SK-N-MC (cell line): ENCODE results near the gene IFT122.
"Not testable (repeated sequence)": the region's sequence is repeated elsewhere in the genome, so short reads cannot be mapped to it uniquely, and the experiment has no call there.

Source experiments
- DNase-seq: peaks from one replicate; pipeline ENCODE4 v3.0.0-alpha.2; 2011; ENCODE audit warnings: low read depth, low spot score
- H3K27ac ChIP-seq: fragments of 200-600 bp; sonication (generic); 2 replicates; pipeline ENCODE4 v1.5.1; 2016; ENCODE audit warnings: mixed run types
- H3K36me3 ChIP-seq: fragments of 200-600 bp; sonication (generic); 2 replicates; pipeline ENCODE4 v1.6.1; 2017; ENCODE audit warnings: antibody characterized with exemption, low read length, mixed read lengths; ENCODE audit not compliant: insufficient read depth
- H3K4me3 ChIP-seq: fragments of 200-600 bp; sonication (generic); 2 replicates; pipeline ENCODE4 v1.5.1; 2016
- H3K9ac ChIP-seq: fragments of 200-600 bp; sonication (generic); 2 replicates; pipeline ENCODE4 v1.8.0; 2017; ENCODE audit warnings: mixed run types, mixed read lengths; ENCODE audit not compliant: insufficient read length
- H3K9me3 ChIP-seq: fragments of 200-600 bp; sonication (generic); 2 replicates; pipeline ENCODE4 v1.6.1; 2017; ENCODE audit warnings: low read depth, mild to moderate bottlenecking, antibody characterized with exemption, low read length, moderate library complexity, mixed read lengths
- EZH2 ChIP-seq: fragments of 200-600 bp; sonication (generic); IDR thresholded peaks from one replicate; pipeline ENCODE4 v1.6.1; 2017; ENCODE audit warnings: antibody characterized with exemption
- FOXP2 ChIP-seq: optimal IDR thresholded peaks from 2 replicates; pipeline ENCODE3; 2011; ENCODE audit warnings: mild to moderate bottlenecking, moderate library complexity; ENCODE audit not compliant: insufficient read depth; ENCODE audit errors: extremely low read length, control extremely low read depth
- POLR2AphosphoS5 ChIP-seq: IDR thresholded peaks from 2 replicates; pipeline ENCODE4 v1.6.1; 2012; ENCODE audit warnings: mild to moderate bottlenecking, low read depth, low read length, borderline replicate concordance

IFT122 gene

DNA sequence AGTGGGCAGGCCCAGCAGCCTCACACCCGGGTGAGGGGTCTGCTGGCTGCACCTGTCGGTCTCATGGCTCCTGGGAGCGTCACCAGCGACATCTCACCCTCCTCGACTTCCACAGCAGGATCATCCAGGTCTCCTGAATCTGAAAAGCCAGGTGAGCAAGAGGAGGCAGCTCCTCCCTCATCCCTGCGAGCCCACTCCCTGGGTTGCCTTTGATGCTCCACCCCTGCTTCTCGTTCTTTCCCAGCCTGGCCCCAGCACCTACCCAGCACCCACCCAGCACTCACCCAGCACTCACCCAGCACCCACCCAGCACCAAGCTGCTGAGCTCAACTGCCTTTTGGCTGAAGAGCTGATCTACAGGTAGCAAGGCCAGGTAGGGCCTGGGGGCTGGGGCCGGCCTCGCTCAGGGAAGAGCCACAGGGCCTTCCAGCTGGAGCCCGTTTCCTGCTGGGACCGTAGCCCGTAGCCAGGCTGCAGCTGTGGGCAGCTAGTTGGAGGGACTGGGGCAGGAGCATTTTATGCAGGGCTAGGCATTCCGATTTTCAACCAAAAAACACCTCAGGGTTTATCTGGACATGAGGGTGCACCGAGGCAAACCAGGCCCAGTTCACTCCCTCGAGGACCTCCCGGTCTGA, 103.2 kb downstream of the IFT122 start, which contains the start of gene H1-8:
TSS of gene H1-8 (plus strand) at position 20 of the 635 bp plus-strand sequence. CDS start at position 64, 44 bp downstream.
- Histone ChIP-seq H3K27ac (no peak within 1 kb of the TSS), H3K4me3 (no peak within 1 kb of the TSS), H3K36me3 (no peaks in the 10 kb centered on the region), H3K9me3 (no peaks in the 10 kb centered on the region), H3K9ac (no peak within 1 kb of the TSS)
- no peak for TF ChIP-seq EZH2
- TF ChIP-seq FOXP2 = no peak
- TF ChIP-seq POLR2AphosphoS5 = no peak
- no peak for DNase-seq

DNA sequence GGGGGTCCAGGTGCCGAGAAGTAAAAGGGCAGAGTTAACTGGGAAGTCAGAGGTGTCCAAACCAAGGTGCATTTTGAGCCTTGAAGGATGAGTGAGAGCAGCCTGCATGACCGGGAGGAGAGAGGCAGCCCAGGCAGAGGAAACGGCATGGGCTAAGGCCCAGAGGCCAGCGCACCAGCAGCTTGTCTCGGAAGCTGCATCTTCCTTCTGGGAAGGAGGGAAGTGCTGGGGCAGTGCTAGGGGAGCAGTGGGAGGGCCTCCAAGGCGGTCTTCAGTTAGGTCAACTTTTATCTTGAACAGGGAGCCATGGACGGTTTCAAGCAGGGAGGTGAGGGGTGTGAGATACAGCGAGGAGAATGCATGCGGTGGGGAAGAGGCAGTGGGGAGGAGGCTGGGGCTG, 104.0 kb downstream of the IFT122 start:
- no peak for DNase-seq
- Histone ChIP-seq H3K4me3 (no peak overlapping the region), H3K27ac (no peak overlapping the region), H3K9ac (no peak overlapping the region), H3K36me3 (no peaks in the 10 kb centered on the region), H3K9me3 (no peaks in the 10 kb centered on the region)
- TF ChIP-seq FOXP2 (no peak), EZH2 (no peak), POLR2AphosphoS5 (no peak)

DNA sequence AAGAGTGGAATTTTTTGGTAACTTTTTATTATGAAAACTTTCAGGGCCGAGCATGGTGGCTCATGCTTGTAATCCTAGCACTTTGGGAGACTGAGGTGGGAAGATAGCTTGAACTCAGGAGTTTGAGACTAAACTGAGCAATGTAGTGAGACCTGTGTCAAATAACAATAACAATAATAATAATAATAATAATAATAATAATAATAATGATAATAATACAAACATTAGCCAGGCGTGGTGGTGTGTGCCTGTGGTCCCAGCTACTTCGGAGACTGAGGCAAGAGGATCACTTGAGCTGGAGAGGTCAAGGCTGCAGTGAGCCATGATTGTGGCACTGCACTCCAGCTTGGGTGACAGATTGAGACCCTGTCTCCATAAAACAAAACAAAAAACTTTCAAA, 105.9 kb downstream of the IFT122 start:
- not testable (repeated sequence) for H3K27ac ChIP-seq, H3K9ac ChIP-seq, H3K9me3 ChIP-seq, H3K4me3 ChIP-seq, H3K36me3 ChIP-seq, DNase-seq

DNA sequence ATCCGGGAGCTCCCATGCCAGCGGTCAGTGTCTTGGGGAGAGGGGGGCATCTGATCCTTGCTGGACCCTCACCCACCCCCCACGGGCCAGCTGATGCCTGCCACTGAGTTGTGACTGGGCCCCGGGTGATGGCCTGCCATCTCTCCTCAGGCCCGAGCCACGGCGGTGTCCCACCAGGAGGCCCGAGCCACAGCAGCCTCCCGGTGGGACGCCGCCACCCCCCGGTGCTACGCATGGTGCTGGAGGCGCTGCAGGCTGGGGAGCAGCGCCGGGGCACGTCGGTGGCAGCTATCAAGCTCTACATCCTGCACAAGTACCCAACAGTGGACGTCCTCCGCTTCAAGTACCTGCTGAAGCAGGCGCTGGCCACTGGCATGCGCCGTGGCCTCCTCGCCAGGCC, 107.2 kb downstream of the IFT122 start:
- H3K4me3 ChIP-seq = no peak overlapping the region
- TF ChIP-seq EZH2 = no peak
- no peak for TF ChIP-seq FOXP2
- no peak for TF ChIP-seq POLR2AphosphoS5

DNA sequence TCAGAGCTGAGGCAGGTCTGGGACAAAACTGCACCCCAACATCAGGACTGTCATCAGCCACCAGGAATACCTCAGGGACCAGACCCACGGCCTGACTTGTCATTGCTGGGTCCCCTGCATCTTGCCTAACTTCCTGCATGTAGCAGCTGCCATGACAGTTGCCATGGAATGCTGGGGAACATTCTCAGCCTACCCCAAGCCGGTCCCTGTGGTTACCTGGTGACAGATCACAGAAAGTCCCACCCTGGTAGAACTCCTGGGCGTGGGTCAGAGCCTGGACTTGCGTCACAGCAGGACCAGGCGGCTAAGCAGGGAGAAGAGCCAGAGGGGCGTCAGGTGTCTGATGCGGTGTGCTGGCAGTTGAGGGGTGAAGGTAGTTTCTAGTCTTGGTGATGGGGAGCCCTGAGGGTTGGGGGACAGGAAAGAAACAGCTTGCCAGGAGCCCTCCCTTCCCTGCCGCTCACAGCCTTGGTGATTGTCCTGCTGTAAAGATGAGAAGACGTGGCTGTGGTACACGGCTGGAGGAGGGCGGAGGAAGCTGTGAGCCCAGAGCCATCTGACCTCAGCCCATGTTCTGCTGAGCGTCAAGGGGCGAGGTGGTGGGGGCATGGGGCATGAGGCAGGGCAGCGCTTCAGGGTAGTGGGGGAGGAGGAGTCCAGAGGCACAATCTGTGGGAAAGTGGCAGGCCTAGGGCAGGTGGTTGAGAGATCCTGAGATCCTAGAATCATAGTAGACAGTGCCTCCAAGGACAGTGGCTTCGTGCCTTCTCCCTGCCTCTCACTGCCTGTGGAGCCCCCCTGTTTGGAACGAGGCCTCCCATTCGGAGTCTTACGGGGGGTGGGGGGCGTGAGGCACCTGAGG, 108.3 kb downstream of the IFT122 start:
- DNase-seq = no peak
- TF ChIP-seq EZH2 (no peak), POLR2AphosphoS5 (no peak), FOXP2 (no peak)
- H3K9ac ChIP-seq = no peak overlapping the region
- no peak overlapping the region for H3K27ac ChIP-seq
- H3K9me3 ChIP-seq = no peaks in the 10 kb centered on the region
- H3K36me3 ChIP-seq = no peaks in the 10 kb centered on the region
- H3K4me3 ChIP-seq = no peak overlapping the region

More for the DNA sequence above, 107.2 kb downstream of the IFT122 start:
- no peaks in the 10 kb centered on the region for H3K9me3 ChIP-seq
- no peak overlapping the region for H3K27ac ChIP-seq
- no peak for DNase-seq
- no peaks in the 10 kb centered on the region for H3K36me3 ChIP-seq
- no peak overlapping the region for H3K9ac ChIP-seq

DNA sequence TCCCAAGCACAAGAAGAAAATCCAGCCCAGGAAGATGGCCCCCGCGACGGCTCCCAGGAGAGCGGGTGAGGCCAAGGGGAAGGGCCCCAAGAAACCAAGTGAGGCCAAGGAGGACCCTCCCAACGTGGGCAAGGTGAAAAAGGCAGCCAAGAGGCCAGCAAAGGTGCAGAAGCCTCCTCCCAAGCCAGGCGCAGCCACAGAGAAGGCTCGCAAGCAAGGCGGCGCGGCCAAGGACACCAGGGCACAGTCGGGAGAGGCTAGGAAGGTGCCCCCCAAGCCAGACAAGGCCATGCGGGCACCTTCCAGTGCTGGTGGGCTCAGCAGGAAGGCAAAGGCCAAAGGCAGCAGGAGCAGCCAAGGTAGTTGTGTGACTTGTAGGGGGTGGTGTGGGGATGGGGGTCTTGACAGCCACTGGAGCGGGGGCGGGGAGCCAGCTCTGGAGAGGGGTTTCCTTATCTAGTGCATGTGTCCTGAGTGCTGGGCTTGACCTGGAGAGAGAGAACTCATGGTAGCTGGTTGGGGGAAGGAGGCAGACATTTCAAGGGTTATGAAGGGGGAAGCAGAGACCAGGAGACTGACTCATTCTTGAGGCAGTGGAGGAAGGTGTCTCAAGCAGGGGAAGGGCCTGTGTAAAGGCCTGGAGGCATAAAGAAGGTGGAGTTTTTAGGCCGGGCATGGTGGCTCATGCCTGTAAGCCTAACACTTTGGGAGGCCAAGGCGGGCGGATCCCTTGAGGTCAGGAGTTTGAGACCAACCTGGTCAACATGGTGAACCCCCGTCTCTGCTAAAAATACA, 109.2 kb downstream of the IFT122 start:
- Histone ChIP-seq H3K36me3 (no peaks in the 10 kb centered on the region), H3K9ac (no peak overlapping the region), H3K9me3 (no peaks in the 10 kb centered on the region), H3K4me3 (no peak overlapping the region), H3K27ac (no peak overlapping the region)
- DNase-seq = no peak
- no peak for TF ChIP-seq POLR2AphosphoS5
- TF ChIP-seq FOXP2 = no peak
- TF ChIP-seq EZH2 = no peak

DNA sequence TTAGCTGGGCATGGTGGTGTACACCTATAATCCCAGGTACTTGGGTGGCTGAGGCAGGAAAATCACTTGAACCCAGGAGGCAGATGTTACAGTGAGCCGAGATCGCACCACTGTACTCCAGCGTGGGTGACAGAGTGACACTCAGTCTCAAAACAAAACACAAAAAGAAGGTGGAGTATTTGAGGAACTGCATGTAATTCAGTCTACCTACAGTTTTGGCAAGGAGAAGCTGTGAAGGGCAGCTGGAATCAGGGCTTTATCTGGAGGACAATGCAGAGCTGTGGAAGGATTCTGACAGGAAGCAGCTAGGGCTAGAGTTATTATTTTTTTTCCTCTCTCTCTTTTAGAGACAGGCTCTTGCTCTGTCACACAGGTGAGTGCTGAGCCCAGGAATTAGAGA, 109.8 kb downstream of the IFT122 start:
- no peak for DNase-seq
- Histone ChIP-seq H3K9me3 (no peaks in the 10 kb centered on the region), H3K9ac (no peak overlapping the region), H3K36me3 (no peaks in the 10 kb centered on the region), H3K27ac (no peak overlapping the region), H3K4me3 (no peak overlapping the region)
- TF ChIP-seq POLR2AphosphoS5 (no peak), FOXP2 (no peak), EZH2 (no peak)
